ENCODE results near the gene FARP1. TPM values are rescaled to one million over a fixed set of nuclear protein-coding genes. Genes with fewer than 3 reads are reported as not detected.
"Not testable (repeated sequence)": the region's sequence is repeated elsewhere in the genome, so short reads cannot be mapped to it uniquely, and the experiment has no call there.

Gene FARP1
- total RNA-seq, 5 donors from 2014 or later (not counting 1 experiment from before 2014, with no cell fraction given) = 0.51 to 2.0 (median 1.0) TPM

- CTCF ChIA-PET; H3K4me3 Mint-ChIP-seq; H3K27ac ChIP-seq (ENCODE audit: low read length); H3K9me3 Mint-ChIP-seq; H3K36me3 Mint-ChIP-seq; H3K36me3 ChIP-seq (ENCODE audit: control insufficient read depth in 2 of 2, extremely low read depth in 1 of 2, insufficient read depth in 1 of 2, low read length in 1 of 2); POLR2A ChIA-PET; H3K9me3 ChIP-seq; H3K4me3 ChIP-seq (ENCODE audit: control insufficient read depth in 1 of 2, extremely low read depth in 1 of 2, low read length in 1 of 2); H3K27ac Mint-ChIP-seq; DNase-seq; ATAC-seq (replicated peaks in 1 of 4): not testable (repeated sequence)
- peaks cover 9 to 23% (median 14%) of the 10 kb centered on the region in 3 donors for H3K4me1 Mint-ChIP-seq
- peaks cover 3 to 12% of the 10 kb centered on the region in 2 experiments for H3K4me1 ChIP-seq (ENCODE audit: control insufficient read depth in 1 of 2, extremely low read depth in 1 of 2, insufficient read depth in 2 of 2, low read length in 2 of 2)
- peaks cover 0 to 20% of the 10 kb centered on the region in 2 experiments for H3K27me3 ChIP-seq (replicated peaks in 1 of 2; ENCODE audit: control insufficient read depth in 2 of 2, extremely low read depth in 1 of 2, insufficient read depth in 2 of 2, low read length in 1 of 2)
- H3K27me3 Mint-ChIP-seq = peaks cover 5 to 11% of the 10 kb centered on the region in 2 donors
- 60% methylated on average over 1 of the region's 3 CpGs for WGBS (ENCODE audit: insufficient coverage)
These were observed 270.4 kb downstream of the FARP1 start for GRCh38 chr13:98413278-98413677.

GRCh38 chr13:98413796-98414195 lies 270.9 kb downstream of the FARP1 start:
- 100% methylated on average over 2 of the region's 7 CpGs for WGBS (ENCODE audit: insufficient coverage)
- no peak overlapping the region for H3K27ac Mint-ChIP-seq
- no peaks in the 10 kb centered on the region for H3K36me3 ChIP-seq (ENCODE audit: control insufficient read depth in 2 of 2, extremely low read depth in 1 of 2, insufficient read depth in 1 of 2, low read length in 1 of 2)
- peaks cover 0 to 5% (median 5%) of the 10 kb centered on the region in 3 donors for H3K9me3 Mint-ChIP-seq
- DNase-seq (no peak), ATAC-seq (replicated peaks in 1 of 4) (no peak)
- peaks cover 0 to 20% of the 10 kb centered on the region in 2 experiments for H3K27me3 ChIP-seq (replicated peaks in 1 of 2; ENCODE audit: control insufficient read depth in 2 of 2, extremely low read depth in 1 of 2, insufficient read depth in 2 of 2, low read length in 1 of 2)
- H3K9me3 ChIP-seq = no peaks in the 10 kb centered on the region
- H3K36me3 Mint-ChIP-seq = no peaks in the 10 kb centered on the region
- H3K4me3 ChIP-seq (ENCODE audit: control insufficient read depth in 1 of 2, extremely low read depth in 1 of 2, low read length in 1 of 2) = no peak overlapping the region
- no peak overlapping the region for H3K27ac ChIP-seq (ENCODE audit: low read length)
- ChIA-PET POLR2A (interaction anchor here in 1 of 2 donors (0.6 kb wide), 1 partner anchor 202 kb away, joined by 9 read pairs; no protein-coding TSS in a partner anchor), CTCF (interaction anchor here in 1 of 2 donors (0.6 kb wide), 1 partner anchor 28 kb away, joined by 3 read pairs; no protein-coding TSS in a partner anchor)
- H3K4me1 ChIP-seq (ENCODE audit: control insufficient read depth in 1 of 2, extremely low read depth in 1 of 2, insufficient read depth in 2 of 2, low read length in 2 of 2) = peaks cover 3 to 12% of the 10 kb centered on the region in 2 experiments
- peaks cover 9 to 23% (median 14%) of the 10 kb centered on the region in 3 donors for H3K4me1 Mint-ChIP-seq
- H3K4me3 Mint-ChIP-seq = no peak overlapping the region
- H3K27me3 Mint-ChIP-seq = peaks cover 5 to 11% of the 10 kb centered on the region in 2 donors

- Histone ChIP-seq H3K27ac (ENCODE audit: low read length) (no peak overlapping the region), H3K36me3 (ENCODE audit: control insufficient read depth in 2 of 2, extremely low read depth in 1 of 2, insufficient read depth in 1 of 2, low read length in 1 of 2) (no peaks in the 10 kb centered on the region), H3K9me3 (no peaks in the 10 kb centered on the region), H3K4me1 (ENCODE audit: control insufficient read depth in 1 of 2, extremely low read depth in 1 of 2, insufficient read depth in 2 of 2, low read length in 2 of 2) (peaks cover 3 to 12% of the 10 kb centered on the region in 2 experiments), H3K4me3 (ENCODE audit: control insufficient read depth in 1 of 2, extremely low read depth in 1 of 2, low read length in 1 of 2) (no peak overlapping the region), H3K27me3 (replicated peaks in 1 of 2; ENCODE audit: control insufficient read depth in 2 of 2, extremely low read depth in 1 of 2, insufficient read depth in 2 of 2, low read length in 1 of 2) (peaks cover 0 to 20% of the 10 kb centered on the region in 2 experiments)
- H3K36me3 Mint-ChIP-seq = no peaks in the 10 kb centered on the region
- H3K4me3 Mint-ChIP-seq = no peak overlapping the region
- peaks cover 9 to 23% (median 14%) of the 10 kb centered on the region in 3 donors for H3K4me1 Mint-ChIP-seq
- H3K27ac Mint-ChIP-seq = no peak overlapping the region
- 81% methylated on average over 9 of the region's 18 CpGs for WGBS (ENCODE audit: insufficient coverage)
- peaks cover 6 to 9% of the 10 kb centered on the region in 2 donors for H3K27me3 Mint-ChIP-seq
- ATAC-seq (replicated peaks in 1 of 4) = no peak
- no peak for DNase-seq
- ChIA-PET POLR2A (no interaction called here), CTCF (interaction anchor here in 1 of 2 donors (0.5 kb wide), 1 partner anchor 428 kb away, joined by 3 read pairs; no protein-coding TSS in a partner anchor)
- peaks cover 0 to 5% (median 5%) of the 10 kb centered on the region in 3 donors for H3K9me3 Mint-ChIP-seq
These were observed 272.6 kb downstream of the FARP1 start for GRCh38 chr13:98415326-98416070.

- Histone ChIP-seq H3K4me3 (ENCODE audit: control insufficient read depth in 1 of 2, extremely low read depth in 1 of 2, low read length in 1 of 2) (no peak overlapping the region), H3K27me3 (replicated peaks in 1 of 2; ENCODE audit: control insufficient read depth in 2 of 2, extremely low read depth in 1 of 2, insufficient read depth in 2 of 2, low read length in 1 of 2) (peaks cover 0 to 20% of the 10 kb centered on the region in 2 experiments), H3K36me3 (ENCODE audit: control insufficient read depth in 2 of 2, extremely low read depth in 1 of 2, insufficient read depth in 1 of 2, low read length in 1 of 2) (no peaks in the 10 kb centered on the region), H3K9me3 (no peaks in the 10 kb centered on the region), H3K4me1 (ENCODE audit: control insufficient read depth in 1 of 2, extremely low read depth in 1 of 2, insufficient read depth in 2 of 2, low read length in 2 of 2) (peaks cover 3 to 11% of the 10 kb centered on the region in 2 experiments), H3K27ac (ENCODE audit: low read length) (no peak overlapping the region)
- Mint-ChIP-seq H3K4me1 (peaks cover 9 to 14% (median 12%) of the 10 kb centered on the region in 3 donors), H3K9me3 (peaks cover 0 to 5% (median 5%) of the 10 kb centered on the region in 3 donors), H3K36me3 (no peaks in the 10 kb centered on the region), H3K27ac (no peak overlapping the region), H3K4me3 (no peak overlapping the region), H3K27me3 (peaks cover 3 to 9% of the 10 kb centered on the region in 2 donors)
- DNase-seq (no peak), ATAC-seq (replicated peaks in 1 of 4) (no peak)
- ChIA-PET POLR2A (no interaction called here), CTCF (interaction anchor here (0.5 to 0.6 kb wide), 2 partner anchors 429 to 815 kb away, joined by 3 to 4 read pairs; no protein-coding TSS in a partner anchor)
- WGBS (ENCODE audit: insufficient coverage) = 74% methylated on average over 2 of the region's 4 CpGs
These were observed 273.5 kb downstream of the FARP1 start for GRCh38 chr13:98416408-98416807.

GRCh38 chr13:98419786-98420553 lies 277.1 kb downstream of the FARP1 start:
- H3K36me3 ChIP-seq (ENCODE audit: control insufficient read depth in 2 of 2, extremely low read depth in 1 of 2, insufficient read depth in 1 of 2, low read length in 1 of 2) = no peaks in the 10 kb centered on the region
- Mint-ChIP-seq H3K27ac (no peak overlapping the region), H3K27me3 (peaks cover 8 to 16% of the 10 kb centered on the region in 2 donors), H3K4me3 (no peak overlapping the region), H3K36me3 (no peaks in the 10 kb centered on the region), H3K4me1 (no peaks in the 10 kb centered on the region), H3K9me3 (peaks cover 0 to 5% (median 5%) of the 10 kb centered on the region in 3 donors)
- no peak overlapping the region for H3K27ac ChIP-seq (ENCODE audit: low read length)
- CTCF ChIA-PET = no interaction called here
- ATAC-seq (replicated peaks in 1 of 4) = no peak
- POLR2A ChIA-PET = no interaction called here
- DNase-seq = no peak
- H3K4me3 ChIP-seq (ENCODE audit: control insufficient read depth in 1 of 2, extremely low read depth in 1 of 2, low read length in 1 of 2) = no peak overlapping the region
- peaks cover 0 to 21% of the 10 kb centered on the region in 2 experiments for H3K27me3 ChIP-seq (replicated peaks in 1 of 2; ENCODE audit: control insufficient read depth in 2 of 2, extremely low read depth in 1 of 2, insufficient read depth in 2 of 2, low read length in 1 of 2)
- no peaks in the 10 kb centered on the region for H3K4me1 ChIP-seq (ENCODE audit: control insufficient read depth in 1 of 2, extremely low read depth in 1 of 2, insufficient read depth in 2 of 2, low read length in 2 of 2)
- H3K9me3 ChIP-seq = no peaks in the 10 kb centered on the region
- WGBS (ENCODE audit: insufficient coverage) = 84% methylated on average over 11 of the region's 14 CpGs

GRCh38 chr13:98420554-98421175 lies 277.8 kb downstream of the FARP1 start:
- Mint-ChIP-seq H3K9me3 (peaks cover 0 to 5% (median 5%) of the 10 kb centered on the region in 3 donors), H3K36me3 (no peaks in the 10 kb centered on the region), H3K27ac (no peak overlapping the region), H3K4me3 (no peak overlapping the region), H3K4me1 (no peaks in the 10 kb centered on the region), H3K27me3 (peaks cover 8 to 16% of the 10 kb centered on the region in 2 donors)
- DNase-seq = no peak
- Histone ChIP-seq H3K4me3 (ENCODE audit: control insufficient read depth in 1 of 2, extremely low read depth in 1 of 2, low read length in 1 of 2) (no peak overlapping the region), H3K27ac (ENCODE audit: low read length) (no peak overlapping the region), H3K9me3 (no peaks in the 10 kb centered on the region), H3K4me1 (ENCODE audit: control insufficient read depth in 1 of 2, extremely low read depth in 1 of 2, insufficient read depth in 2 of 2, low read length in 2 of 2) (no peaks in the 10 kb centered on the region), H3K36me3 (ENCODE audit: control insufficient read depth in 2 of 2, extremely low read depth in 1 of 2, insufficient read depth in 1 of 2, low read length in 1 of 2) (no peaks in the 10 kb centered on the region), H3K27me3 (replicated peaks in 1 of 2; ENCODE audit: control insufficient read depth in 2 of 2, extremely low read depth in 1 of 2, insufficient read depth in 2 of 2, low read length in 1 of 2) (peaks cover 0 to 21% of the 10 kb centered on the region in 2 experiments)
- no peak for ATAC-seq (replicated peaks in 1 of 4)
- ChIA-PET POLR2A (no interaction called here), CTCF (no interaction called here)
- 39% methylated on average over 2 of the region's 6 CpGs for WGBS (ENCODE audit: insufficient coverage)

Data from T-cell (primary cell).